B cell (primary cell): ENCODE results near the gene POSTN. TPM values are rescaled to one million over a fixed set of nuclear protein-coding genes. Genes with fewer than 3 reads are reported as not detected.

Source experiments
- ATAC-seq: fragments of 200-7000 bp; cut with Tn5 transposase; one replicate; pipeline ENCODE4 v1.10.0; 2021; ENCODE audit warnings: low read depth, mild to moderate bottlenecking, moderate number of reproducible peaks, moderate library complexity
- CTCF ChIA-PET: fragments of 350-600 bp; sonication (Branson Sonifier 250); formaldehyde crosslinking; loops from one replicate; lab custom pipeline; 2021; ENCODE audit warnings: antibody characterized with exemption, inconsistent platforms; lab: Charles Lee
- POLR2A ChIA-PET: fragments of 350-600 bp; sonication (Branson Sonifier 250); formaldehyde crosslinking; loops from one replicate; lab custom pipeline; 2021; ENCODE audit warnings: antibody characterized with exemption; lab: Charles Lee
- DNase-seq: peaks from one replicate; pipeline ENCODE4 v3.0.0; 2013
- H2AFZ ChIP-seq: 2 replicates; pipeline ENCODE4 v1.6.1; 2012; ENCODE audit warnings: mild to moderate bottlenecking, low read depth, low read length; ENCODE audit not compliant: insufficient read depth, poor library complexity, severe bottlenecking
- H3K27ac ChIP-seq, 2 donors: 1 replicate in 1 of 2; 2 replicates in 1 of 2; pipeline ENCODE4 v1.5.1; 2012 to 2013; ENCODE audit warnings: low read length in 2 of 2, mild to moderate bottlenecking in 2 of 2, moderate library complexity in 1 of 2
- H3K27me3 ChIP-seq, 4 experiments: fragments of 200-600 bp in 1 of 4; sonication (generic) in 1 of 4; replicated peaks in 1 of 4; 1 replicate in 2 of 4; 2 replicates in 2 of 4; pipeline versions ENCODE4 v1.6.1 to v1.7.0; 2013 to 2016; ENCODE audit warnings: low read length in 3 of 4, mild to moderate bottlenecking in 2 of 4, mixed read lengths in 1 of 4, moderate library complexity in 1 of 4; ENCODE audit not compliant: insufficient read depth in 4 of 4, control insufficient read depth in 3 of 4; ENCODE audit errors: control extremely low read depth in 1 of 4
- H3K36me3 ChIP-seq, 2 experiments: replicated peaks in 1 of 2; 1 replicate in 1 of 2; 2 replicates in 1 of 2; pipeline versions ENCODE4 v1.6.1 to v1.7.1; 2013; ENCODE audit warnings: low read length in 1 of 2; ENCODE audit not compliant: insufficient read depth in 2 of 2, control insufficient read depth in 1 of 2; ENCODE audit errors: control extremely low read depth in 1 of 2, extremely low read depth in 1 of 2
- H3K4me1 ChIP-seq, 2 donors: fragments of 200-600 bp in 1 of 2; sonication (generic) in 1 of 2; 1 replicate in 1 of 2; 2 replicates in 1 of 2; pipeline versions ENCODE4 v1.5.1 to v1.6.1; 2013 to 2017; ENCODE audit warnings: low read length in 2 of 2; ENCODE audit not compliant: control insufficient read depth in 2 of 2, insufficient read depth in 2 of 2
- H3K4me2 ChIP-seq: replicated peaks from 2 replicates; pipeline ENCODE3; 2012; ENCODE audit warnings: mild to moderate bottlenecking, low read depth, low read length; ENCODE audit not compliant: poor library complexity, severe bottlenecking
- H3K4me3 ChIP-seq, 5 experiments: fragments of 200-600 bp in 1 of 5; sonication (generic) in 1 of 5; 1 replicate in 3 of 5; 2 replicates in 2 of 5; pipeline versions ENCODE4 v1.5.1 to v1.7.0; 2011 to 2016; ENCODE audit warnings: low read length in 4 of 5, mild to moderate bottlenecking in 4 of 5, low read depth in 2 of 5, control low read depth in 1 of 5, moderate library complexity in 1 of 5; ENCODE audit not compliant: insufficient read depth in 1 of 5; ENCODE audit errors: control extremely low read depth in 1 of 5, extremely low read depth in 1 of 5
- H3K79me2 ChIP-seq: fragments of 200-600 bp; sonication (generic); one replicate; pipeline ENCODE4 v1.6.0; 2016; ENCODE audit warnings: low read length; ENCODE audit not compliant: control insufficient read depth, insufficient read depth
- H3K9ac ChIP-seq: fragments of 200-600 bp; sonication (generic); 2 replicates; pipeline ENCODE4 v1.6.1; 2017; ENCODE audit warnings: mild to moderate bottlenecking, low read length, moderate library complexity
- H3K9me3 ChIP-seq, 3 donors: one replicate each; pipeline versions ENCODE4 v1.6.1 to v1.7.1; 2013; ENCODE audit warnings: low read length in 2 of 3; ENCODE audit not compliant: control insufficient read depth in 2 of 3, insufficient read depth in 1 of 3; ENCODE audit errors: control extremely low read depth in 1 of 3
- H4K20me1 ChIP-seq: 2 replicates; pipeline ENCODE4 v1.6.0; 2012; ENCODE audit warnings: mild to moderate bottlenecking, low read length; ENCODE audit not compliant: insufficient read depth, control insufficient read depth, poor library complexity, severe bottlenecking
- H3K27ac Mint-ChIP-seq: one replicate; pipeline ENCODE4 v1.8.0; 2021; ENCODE audit warnings: mixed read lengths
- H3K27me3 Mint-ChIP-seq: one replicate; pipeline ENCODE4 v1.8.0; 2021; ENCODE audit warnings: mixed read lengths
- H3K4me1 Mint-ChIP-seq: one replicate; pipeline ENCODE4 v1.8.0; 2021; ENCODE audit warnings: mixed read lengths
- H3K4me3 Mint-ChIP-seq: one replicate; pipeline ENCODE4 v1.8.0; 2021; ENCODE audit warnings: mixed read lengths
- H3K9me3 Mint-ChIP-seq: one replicate; pipeline ENCODE4 v1.8.0; 2022; ENCODE audit warnings: mixed read lengths; ENCODE audit not compliant: insufficient read depth
- CTCF ChIP-seq: fragments of 200-600 bp; IDR thresholded peaks from one replicate; pipeline ENCODE4 v1.8.0; 2022; ENCODE audit warnings: antibody characterized with exemption, mild to moderate bottlenecking
- EZH2 ChIP-seq: IDR thresholded peaks from 2 replicates; pipeline ENCODE4 v1.6.1; 2012; ENCODE audit warnings: borderline replicate concordance, low read depth, mild to moderate bottlenecking, moderate library complexity, low read length; ENCODE audit not compliant: insufficient read depth, poor library complexity, severe bottlenecking
- WGBS: methylation state at CpG from one replicate; pipeline ENCODE4 v1.1.5; 2013; ENCODE audit warnings: missing lambda C conversion rate; ENCODE audit not compliant: insufficient coverage; 5-methylcytosine and 5-hydroxymethylcytosine counted together
- intact Hi-C: fragments of 100-400 bp; cut with micrococcal nuclease; formaldehyde crosslinking; loops from one replicate; pipeline ENCODE4 v1.10.0; 2022
- polyA plus RNA-seq: library from polyadenylated mRNA; depleted of rRNA; stranded (reverse); fragments of >200 nt; gene quantifications from 2 replicates; pipeline ENCODE4 v1.2.3, GENCODE V29; 2012
- total RNA-seq, 2 donors: library from RNA; stranded (reverse); fragments of 120-200 nt in 1 of 2; gene quantifications; 1 replicate in 1 of 2; 2 replicates in 1 of 2; pipeline versions ENCODE4 v1.2.3 to v1.2.4, GENCODE V29; 2013 to 2022

Gene POSTN
- total and polyA plus RNA-seq, 2 donors (not counting 1 experiment from before 2014, with no cell fraction given) = not detected

GRCh38 chr13:37621811-37622361, 23.3 kb upstream of the POSTN start:
- H3K36me3 ChIP-seq = no peaks in the 10 kb centered on the region
- no peak overlapping the region for H2AFZ ChIP-seq
- Mint-ChIP-seq H3K27me3 (no peaks in the 10 kb centered on the region), H3K27ac (no peak overlapping the region), H3K4me1 (no peaks in the 10 kb centered on the region), H3K4me3 (no peak overlapping the region), H3K9me3 (no peaks in the 10 kb centered on the region)
- H3K4me3 ChIP-seq = no peak overlapping the region
- intact Hi-C loops = no loop called here
- H3K9ac ChIP-seq = no peak overlapping the region
- CTCF ChIA-PET = no interaction called here
- no peaks in the 10 kb centered on the region for H3K27me3 ChIP-seq
- TF ChIP-seq CTCF = no peak
- no peak for TF ChIP-seq EZH2
- H3K79me2 ChIP-seq = no peaks in the 10 kb centered on the region
- ATAC-seq (no peak), DNase-seq (no peak)
- WGBS = no CpG with 5 or more reads among the region's 3 CpGs
- no peak overlapping the region for H3K4me2 ChIP-seq
- H3K9me3 ChIP-seq = no peaks in the 10 kb centered on the region
- H4K20me1 ChIP-seq = no peaks in the 10 kb centered on the region
- H3K4me1 ChIP-seq = no peaks in the 10 kb centered on the region
- H3K27ac ChIP-seq = no peak overlapping the region
- POLR2A ChIA-PET = no interaction called here

GRCh38 chr13:37618554-37618953, 20.0 kb upstream of the POSTN start:
- WGBS = no CpG with 5 or more reads among the region's 2 CpGs
- TF ChIP-seq CTCF (no peak), EZH2 (no peak)
- H4K20me1 ChIP-seq = no peaks in the 10 kb centered on the region
- ATAC-seq (no peak), DNase-seq (no peak)
- no peak overlapping the region for H3K4me3 ChIP-seq
- Mint-ChIP-seq H3K27me3 (no peaks in the 10 kb centered on the region), H3K27ac (no peak overlapping the region), H3K4me1 (no peaks in the 10 kb centered on the region), H3K9me3 (no peaks in the 10 kb centered on the region), H3K4me3 (no peak overlapping the region)
- H3K27me3 ChIP-seq = no peaks in the 10 kb centered on the region
- POLR2A ChIA-PET = no interaction called here
- no peaks in the 10 kb centered on the region for H3K79me2 ChIP-seq
- H3K4me2 ChIP-seq = no peak overlapping the region
- H2AFZ ChIP-seq = no peak overlapping the region
- no peaks in the 10 kb centered on the region for H3K9me3 ChIP-seq
- H3K4me1 ChIP-seq = no peaks in the 10 kb centered on the region
- intact Hi-C loops = no loop called here
- CTCF ChIA-PET = no interaction called here
- no peaks in the 10 kb centered on the region for H3K36me3 ChIP-seq
- no peak overlapping the region for H3K27ac ChIP-seq
- H3K9ac ChIP-seq = no peak overlapping the region
